Progenitor cell of endocrine pancreas (in vitro differentiated cells): ENCODE measurements around the gene SUGCT. TPM values are rescaled to one million over a fixed set of nuclear protein-coding genes. Genes with fewer than 3 reads are reported as not detected.
A peak's percentile ranks its signal among the peaks of the same experiment; 100 is the strongest.

Experiments
- DNase-seq: peaks from one replicate; pipeline ENCODE4 v3.0.0; 2021; ENCODE audit warnings: low spot score; ENCODE audit not compliant: unreplicated experiment
- H3K27ac Mint-ChIP-seq: 2 replicates; pipeline ENCODE4 v1.8.0; 2021; ENCODE audit warnings: mild to moderate bottlenecking, moderate library complexity, mixed read lengths
- H3K27me3 Mint-ChIP-seq: 2 replicates; pipeline ENCODE4 v1.8.0; 2021; ENCODE audit warnings: mixed read lengths
- H3K36me3 Mint-ChIP-seq: 2 replicates; pipeline ENCODE4 v1.8.0; 2022; ENCODE audit warnings: mixed read lengths; ENCODE audit not compliant: insufficient read depth
- H3K4me1 Mint-ChIP-seq: 2 replicates; pipeline ENCODE4 v1.8.0; 2021; ENCODE audit warnings: low read depth, mixed read lengths
- H3K4me3 Mint-ChIP-seq: 2 replicates; pipeline ENCODE4 v1.8.0; 2021; ENCODE audit warnings: low read depth, mild to moderate bottlenecking, moderate library complexity, mixed read lengths
- H3K9me3 Mint-ChIP-seq: 2 replicates; pipeline ENCODE4 v1.8.0; 2021; ENCODE audit warnings: low read depth, mixed read lengths
- CTCF ChIP-seq: fragments of 200-600 bp; sonication (generic); IDR thresholded peaks from one replicate; pipeline ENCODE4 v1.5.0; 2021; ENCODE audit warnings: antibody characterized with exemption, mild to moderate bottlenecking; ENCODE audit not compliant: unreplicated experiment
- total RNA-seq: library from RNA; stranded (reverse); gene quantifications from 2 replicates; pipeline ENCODE4 v1.2.1, GENCODE V29; 2021

The SUGCT gene
- total RNA-seq, 1 donor from 2014 or later = 6.2 TPM

GRCh38 chr7:40327873-40328272, 193.1 kb downstream of the SUGCT start:
- Mint-ChIP-seq H3K4me3 (no peak overlapping the region), H3K27me3 (no peaks in the 10 kb centered on the region), H3K9me3 (no peaks in the 10 kb centered on the region), H3K36me3 (no peaks in the 10 kb centered on the region), H3K4me1 (peaks cover 2% of the 10 kb centered on the region), H3K27ac (no peak overlapping the region)
- no peak for TF ChIP-seq CTCF
- no peak for DNase-seq

DNA sequence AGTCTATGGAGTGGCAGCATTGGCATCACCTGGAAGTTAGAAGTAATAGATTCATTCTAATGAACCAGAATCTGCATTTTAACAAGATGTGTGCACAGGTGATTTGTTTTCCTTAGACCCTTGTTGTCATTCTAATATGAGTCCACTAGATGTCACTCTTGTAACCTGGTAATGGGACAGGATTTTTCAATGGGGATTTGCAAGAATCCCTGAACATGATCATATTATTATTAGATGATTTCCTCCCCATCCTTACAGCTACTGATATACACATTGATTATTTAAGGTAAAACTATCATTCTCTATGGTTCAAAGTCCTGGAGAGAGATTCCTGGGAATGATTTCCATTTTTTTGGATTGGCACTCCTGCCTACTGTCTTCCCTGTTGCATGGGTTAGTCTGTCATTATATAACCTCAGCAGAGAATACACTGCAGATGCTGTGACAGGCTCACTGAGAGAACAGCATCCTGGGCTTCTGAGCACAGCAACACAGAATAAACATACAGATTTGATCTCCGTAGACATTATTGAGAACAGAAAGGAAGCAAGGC, 194.9 kb downstream of the SUGCT start:
- no peak for DNase-seq
- Mint-ChIP-seq H3K4me3 (no peak overlapping the region), H3K27ac (no peak overlapping the region), H3K4me1 (peaks cover 2% of the 10 kb centered on the region), H3K9me3 (peaks cover 2% of the 10 kb centered on the region), H3K36me3 (no peaks in the 10 kb centered on the region), H3K27me3 (no peaks in the 10 kb centered on the region)
- peak; percentile 88 for TF ChIP-seq CTCF

- peaks cover 2% of the 10 kb centered on the region for H3K9me3 Mint-ChIP-seq
- peaks cover 2% of the 10 kb centered on the region for H3K4me1 Mint-ChIP-seq
- H3K4me3 Mint-ChIP-seq = no peak overlapping the region
- no peaks in the 10 kb centered on the region for H3K27me3 Mint-ChIP-seq
- H3K27ac Mint-ChIP-seq = no peak overlapping the region
- DNase-seq = no peak
- no peaks in the 10 kb centered on the region for H3K36me3 Mint-ChIP-seq
- TF ChIP-seq CTCF = no peak
These were observed 195.6 kb downstream of the SUGCT start for GRCh38 chr7:40330408-40330807.

DNA sequence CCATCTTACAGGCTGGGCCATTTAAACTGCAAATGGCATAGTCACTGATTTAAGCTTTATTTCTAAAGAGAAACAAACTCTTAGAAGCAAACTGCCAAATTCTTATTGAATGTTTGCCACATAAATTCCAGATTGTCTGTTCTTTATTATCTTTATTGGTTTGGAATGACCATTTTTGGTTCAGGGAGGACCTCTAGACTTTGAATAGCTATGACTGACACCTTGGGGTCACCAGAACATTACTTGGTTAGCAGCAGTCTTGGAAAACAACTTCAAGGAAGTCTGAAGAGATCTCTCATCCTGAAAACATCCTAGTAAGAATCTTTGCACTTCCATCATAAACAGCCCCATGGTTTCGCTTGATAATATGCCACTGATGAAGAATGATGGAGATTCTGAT, 197.1 kb downstream of the SUGCT start:
- Mint-ChIP-seq H3K36me3 (no peaks in the 10 kb centered on the region), H3K4me3 (no peak overlapping the region), H3K4me1 (peaks cover 2% of the 10 kb centered on the region), H3K9me3 (peaks cover 8% of the 10 kb centered on the region), H3K27me3 (no peaks in the 10 kb centered on the region), H3K27ac (no peak overlapping the region)
- DNase-seq = no peak
- no peak for TF ChIP-seq CTCF

DNA sequence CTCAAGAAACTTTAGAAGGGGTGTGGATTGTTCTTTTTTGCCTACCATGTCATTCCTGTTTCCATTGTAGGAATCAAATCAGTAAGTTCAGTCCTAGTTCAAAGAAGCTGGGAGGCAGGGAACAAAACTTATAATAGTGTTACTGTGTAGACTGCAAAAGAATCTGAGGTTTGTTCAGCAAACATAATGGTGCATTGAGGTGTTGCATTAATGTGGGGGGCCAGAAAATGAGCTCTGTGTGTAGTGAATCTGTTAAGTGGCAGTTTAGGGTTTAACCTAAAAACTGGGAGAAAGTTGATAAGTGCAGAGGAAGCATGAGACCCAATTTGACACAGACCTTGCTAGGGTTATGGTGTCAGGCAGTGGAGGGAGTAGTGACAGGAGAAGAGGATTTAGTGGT, 197.7 kb downstream of the SUGCT start:
- peak overlapping the region; percentile 42 for H3K27ac Mint-ChIP-seq

More for the DNA sequence above, 197.7 kb downstream of the SUGCT start:
- H3K27me3 Mint-ChIP-seq = no peaks in the 10 kb centered on the region
- no peak overlapping the region for H3K4me3 Mint-ChIP-seq
- DNase-seq = no peak
- no peaks in the 10 kb centered on the region for H3K36me3 Mint-ChIP-seq
- TF ChIP-seq CTCF = no peak
- peaks cover 12% of the 10 kb centered on the region for H3K9me3 Mint-ChIP-seq
- H3K4me1 Mint-ChIP-seq = peaks cover 2% of the 10 kb centered on the region
